Stimulated activated naive CD8-positive, alpha-beta T cell treated with anti-CD3 and anti-CD28 coated beads, Interleukin-15, Interleukin-2, amounts not matched to agents 100 U/mL and 50 U/mL, for 24 hours (primary cell): ENCODE measurements around the gene RELT.

Experiments
- ATAC-seq: fragments of 150-1000 bp; cut with Tn5 transposase; one replicate; pipeline ENCODE4 v1.10.0; 2021
- DNase-seq: peaks from one replicate; pipeline ENCODE4 v3.0.0; 2021

Gene RELT

GRCh38 chr11:73376160-73376802 is at the start of gene RELT:
Gene RELT, plus strand, starts transcription at chr11:73376399. Its CDS starts 12,738 bp downstream, at chr11:73389137.
- ATAC-seq: peak; percentile 92

GRCh38 chr11:73326929-73327811 is 49.0 kb upstream of the RELT start:
- ATAC-seq (peak; percentile 67), DNase-seq (no peak)

More at GRCh38 chr11:73376160-73376802, at the start of gene RELT:
- DNase-seq: peak; percentile 97

GRCh38 chr11:73327812-73328364 is 48.3 kb upstream of the RELT start:
- ATAC-seq (no peak), DNase-seq (no peak)

GRCh38 chr11:73330569-73331093 is 45.6 kb upstream of the RELT start:
- ATAC-seq (no peak), DNase-seq (no peak)

- ATAC-seq (no peak), DNase-seq (no peak)
Observed at GRCh38 chr11:73331138-73331916, 44.9 kb upstream of the RELT start.

GRCh38 chr11:73333173-73333572 is 43.0 kb upstream of the RELT start:
- no peak for DNase-seq
- no peak for ATAC-seq

- no peak for ATAC-seq
Observed at GRCh38 chr11:73333640-73334383, 42.4 kb upstream of the RELT start.

GRCh38 chr11:73334384-73335203 is 41.6 kb upstream of the RELT start:
- DNase-seq: no peak
- no peak for ATAC-seq

More at GRCh38 chr11:73333640-73334383, 42.4 kb upstream of the RELT start:
- no peak for DNase-seq

- DNase-seq (peak; percentile 88), ATAC-seq (no peak)
Observed at GRCh38 chr11:73335204-73335923, 40.8 kb upstream of the RELT start.

- ATAC-seq (no peak), DNase-seq (no peak)
Observed at GRCh38 chr11:73337846-73338245, 38.4 kb upstream of the RELT start.

GRCh38 chr11:73338279-73338678 is 37.9 kb upstream of the RELT start:
- no peak for ATAC-seq
- no peak for DNase-seq

- ATAC-seq (no peak), DNase-seq (no peak)
Observed at GRCh38 chr11:73340164-73340563, 36.0 kb upstream of the RELT start.

- DNase-seq (no peak), ATAC-seq (no peak)
Observed at GRCh38 chr11:73342633-73343032, 33.6 kb upstream of the RELT start.

- DNase-seq (no peak), ATAC-seq (no peak)
Observed at GRCh38 chr11:73343076-73343873, 32.9 kb upstream of the RELT start.

GRCh38 chr11:73344191-73344607 is 32.0 kb upstream of the RELT start:
- no peak for DNase-seq
- no peak for ATAC-seq

- DNase-seq (no peak), ATAC-seq (no peak)
Observed at GRCh38 chr11:73345481-73346160, 30.6 kb upstream of the RELT start.

GRCh38 chr11:73346186-73346935 is 29.8 kb upstream of the RELT start:
- ATAC-seq: no peak

GRCh38 chr11:73347067-73347466 is 29.1 kb upstream of the RELT start:
- ATAC-seq: no peak
- DNase-seq: no peak

More at GRCh38 chr11:73346186-73346935, 29.8 kb upstream of the RELT start:
- no peak for DNase-seq
